Liver (tissue), 3 donors: ENCODE results near the gene IL1RAPL1.

Experiments
- CTCF ChIP-seq: fragments of 150-350 bp; IDR thresholded peaks from 2 replicates; pipeline ENCODE4 v1.5.1; 2017; ENCODE audit warnings: improper control_type of control experiment, low read depth, low read length; ENCODE audit not compliant: missing input control
- EGR1 ChIP-seq, 2 donors: IDR thresholded peaks; 2 replicates each; pipeline ENCODE4 v1.6.1; 2016 to 2018; ENCODE audit warnings: antibody characterized with exemption in 2 of 2, low read depth in 2 of 2
- GABPA ChIP-seq, 2 donors: IDR thresholded peaks in 1 of 2; conservative IDR thresholded peaks in 1 of 2; 2 replicates each; pipeline ENCODE4 v1.6.1; 2016; ENCODE audit warnings: antibody characterized with exemption in 2 of 2, mild to moderate bottlenecking in 1 of 2, moderate library complexity in 1 of 2
- JUND ChIP-seq, 2 donors: IDR thresholded peaks; 2 replicates each; pipeline ENCODE4 v1.6.1; 2016; ENCODE audit warnings: antibody characterized with exemption in 2 of 2
- MAX ChIP-seq: IDR thresholded peaks from 2 replicates; pipeline ENCODE4 v1.6.1; 2016; ENCODE audit warnings: antibody characterized with exemption
- RAD21 ChIP-seq, 2 donors: IDR thresholded peaks; 2 replicates each; pipeline ENCODE4 v1.6.1; 2016; ENCODE audit warnings: antibody characterized with exemption in 2 of 2, mild to moderate bottlenecking in 2 of 2
- REST ChIP-seq: IDR thresholded peaks from 2 replicates; pipeline ENCODE4 v1.6.1; 2016; ENCODE audit warnings: antibody characterized with exemption, mild to moderate bottlenecking
- TAF1 ChIP-seq: conservative IDR thresholded peaks from 2 replicates; pipeline ENCODE4 v1.6.1; 2016; ENCODE audit warnings: antibody characterized with exemption, mild to moderate bottlenecking
- YY1 ChIP-seq: IDR thresholded peaks from 2 replicates; pipeline ENCODE4 v1.6.1; 2016; ENCODE audit warnings: antibody characterized with exemption, mild to moderate bottlenecking
- ZBTB33 ChIP-seq: IDR thresholded peaks from 2 replicates; pipeline ENCODE4 v1.6.1; 2016; ENCODE audit warnings: antibody characterized with exemption
- donor health status: healthy.
- donor health status: healthy.

GRCh38 chrX:28638775-28639174 lies 51.5 kb downstream of the IL1RAPL1 start:
- TF ChIP-seq CTCF, result no peak
- TF ChIP-seq ZBTB33, result no peak
- no peak for TF ChIP-seq JUND (IDR thresholded peaks at IDR 0.05)
- TF ChIP-seq EGR1 (IDR thresholded peaks at IDR 0.05; ENCODE audit: low read depth in 2 of 2), result no peak
- TF ChIP-seq TAF1, result no peak
- TF ChIP-seq REST, result no peak
- no peak for TF ChIP-seq GABPA (IDR thresholded peaks at IDR 0.05 in 1 of 2, conservative IDR thresholded peaks at IDR 0.05 in 1 of 2)
- no peak for TF ChIP-seq MAX
- no peak for TF ChIP-seq YY1
- TF ChIP-seq RAD21 (IDR thresholded peaks at IDR 0.05), result no peak
